Measurements from ENCODE around the gene CSNK1A1.

- TF ChIP-seq CTCF (IDR thresholded peaks at IDR 0.05) = no peak
- no peak for TF ChIP-seq ZFX (IDR thresholded peaks at IDR 0.05; ENCODE audit: borderline replicate concordance)
Measured at GRCh38 chr5:149443210-149443609, 108.0 kb downstream of the CSNK1A1 start.

Measured in 22Rv1 (cell line).